ENCODE measurements around the gene RSPH6A.

Gene RSPH6A

DNA sequence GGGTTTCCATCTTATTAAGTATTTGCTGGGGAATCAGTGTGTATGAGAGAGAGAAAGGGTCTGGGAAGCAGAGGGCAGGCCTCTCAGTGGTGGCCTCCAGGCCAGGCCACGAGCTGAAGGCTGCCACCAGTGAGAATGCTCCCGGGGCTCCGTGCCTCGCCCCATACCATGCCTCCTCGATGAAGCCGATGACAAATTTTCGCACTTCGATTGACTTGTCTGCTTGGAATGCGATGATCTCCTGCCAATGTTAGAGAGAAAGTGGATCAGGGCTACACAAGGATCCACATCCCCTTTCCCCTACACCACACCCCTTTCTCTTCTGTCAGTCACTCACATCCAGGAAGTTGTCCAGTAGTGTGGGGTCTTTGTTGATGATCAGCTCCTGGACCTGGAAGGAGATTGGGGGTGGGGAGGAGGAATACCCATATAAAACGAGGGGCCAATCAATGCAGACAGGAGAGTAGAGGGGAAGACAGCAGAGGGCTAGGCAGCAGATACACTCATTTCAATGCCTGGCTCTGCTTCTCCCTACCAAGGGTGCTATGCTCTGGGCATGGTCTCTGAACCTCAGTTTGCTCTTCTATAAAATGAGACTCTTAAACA lies 37.1 kb upstream of the RSPH6A start:
- Histone ChIP-seq H3K36me3 (ENCODE audit: control insufficient read depth, insufficient read depth, low read length) (peaks cover 80% of the 10 kb centered on the region), H3K9me3 (ENCODE audit: control insufficient read depth, insufficient read depth, low read length) (no peaks in the 10 kb centered on the region), H3K27me3 (ENCODE audit: control insufficient read depth, insufficient read depth, low read length) (no peaks in the 10 kb centered on the region), H3K4me1 (ENCODE audit: control insufficient read depth, insufficient read depth, low read length) (no peaks in the 10 kb centered on the region), H3K4me3 (ENCODE audit: low read depth, low read length) (no peak overlapping the region), H3K9ac (ENCODE audit: low read depth, low read length) (no peak overlapping the region), H3K27ac (ENCODE audit: low read depth, low read length) (no peak overlapping the region)

GRCh38 chr19:45848922-45849321 lies 33.8 kb upstream of the RSPH6A start:
- Histone ChIP-seq H3K9me3 (ENCODE audit: control insufficient read depth, insufficient read depth, low read length) (no peaks in the 10 kb centered on the region), H3K4me1 (ENCODE audit: control insufficient read depth, insufficient read depth, low read length) (no peaks in the 10 kb centered on the region), H3K27ac (ENCODE audit: low read depth, low read length) (no peak overlapping the region), H3K36me3 (ENCODE audit: control insufficient read depth, insufficient read depth, low read length) (peaks cover 96% of the 10 kb centered on the region), H3K27me3 (ENCODE audit: control insufficient read depth, insufficient read depth, low read length) (no peaks in the 10 kb centered on the region), H3K9ac (ENCODE audit: low read depth, low read length) (no peak overlapping the region), H3K4me3 (ENCODE audit: low read depth, low read length) (no peak overlapping the region)

DNA sequence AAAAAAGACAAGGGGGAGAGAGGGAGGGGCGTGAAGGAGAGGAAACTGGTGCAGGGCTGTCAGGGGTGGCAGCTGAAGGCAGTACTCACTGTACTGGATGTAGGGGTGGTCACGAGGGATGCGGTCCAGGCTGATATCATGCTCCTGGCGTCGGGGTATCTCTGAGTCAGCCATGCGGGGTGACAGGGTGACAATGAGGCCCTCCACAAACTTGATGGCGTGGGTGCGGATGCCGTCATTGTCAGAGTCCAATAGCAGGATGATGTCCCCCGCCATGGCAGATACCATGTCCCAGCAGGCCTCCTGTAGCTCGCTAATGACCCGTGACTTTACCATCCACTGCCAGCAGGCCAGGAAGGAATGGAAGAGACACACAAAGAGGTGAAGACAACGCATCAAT lies 32.6 kb upstream of the RSPH6A start:
- H3K4me1 ChIP-seq (ENCODE audit: control insufficient read depth, insufficient read depth, low read length): no peaks in the 10 kb centered on the region
- no peak overlapping the region for H3K4me3 ChIP-seq (ENCODE audit: low read depth, low read length)
- no peak overlapping the region for H3K9ac ChIP-seq (ENCODE audit: low read depth, low read length)
- peaks cover 95% of the 10 kb centered on the region for H3K36me3 ChIP-seq (ENCODE audit: control insufficient read depth, insufficient read depth, low read length)
- no peak overlapping the region for H3K27ac ChIP-seq (ENCODE audit: low read depth, low read length)
- no peaks in the 10 kb centered on the region for H3K9me3 ChIP-seq (ENCODE audit: control insufficient read depth, insufficient read depth, low read length)
- no peaks in the 10 kb centered on the region for H3K27me3 ChIP-seq (ENCODE audit: control insufficient read depth, insufficient read depth, low read length)

- no peaks in the 10 kb centered on the region for H3K9me3 ChIP-seq (ENCODE audit: control insufficient read depth, insufficient read depth, low read length)
- H3K4me3 ChIP-seq (ENCODE audit: low read depth, low read length): no peak overlapping the region
- H3K9ac ChIP-seq (ENCODE audit: low read depth, low read length): no peak overlapping the region
- no peaks in the 10 kb centered on the region for H3K27me3 ChIP-seq (ENCODE audit: control insufficient read depth, insufficient read depth, low read length)
- H3K27ac ChIP-seq (ENCODE audit: low read depth, low read length): no peak overlapping the region
- peaks cover 90% of the 10 kb centered on the region for H3K36me3 ChIP-seq (ENCODE audit: control insufficient read depth, insufficient read depth, low read length)
- no peaks in the 10 kb centered on the region for H3K4me1 ChIP-seq (ENCODE audit: control insufficient read depth, insufficient read depth, low read length)
Observed at GRCh38 chr19:45842198-45842597, 27.1 kb upstream of the RSPH6A start.

DNA sequence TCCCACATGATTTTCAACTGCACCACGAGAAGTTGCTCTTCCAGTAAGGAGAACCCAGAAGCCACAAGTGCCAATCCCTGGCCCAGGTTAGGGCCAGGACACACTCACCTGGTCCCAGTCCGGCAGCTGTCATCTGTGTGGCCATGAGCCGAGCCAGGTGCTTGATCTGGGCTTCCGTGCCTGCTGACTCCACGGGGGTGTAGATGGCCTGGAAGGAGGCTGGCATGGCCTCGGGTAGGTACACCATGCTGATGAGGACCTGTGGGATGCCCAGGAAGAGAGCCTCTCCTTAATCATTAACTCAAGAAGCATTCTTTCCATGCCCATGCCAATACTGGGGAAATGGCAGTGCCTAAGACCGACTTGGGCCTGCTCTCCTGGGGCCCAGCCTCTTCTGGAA lies 19.9 kb upstream of the RSPH6A start:
- Histone ChIP-seq H3K4me1 (ENCODE audit: control insufficient read depth, insufficient read depth, low read length) (no peaks in the 10 kb centered on the region), H3K4me3 (ENCODE audit: low read depth, low read length) (no peak overlapping the region), H3K9me3 (ENCODE audit: control insufficient read depth, insufficient read depth, low read length) (no peaks in the 10 kb centered on the region), H3K36me3 (ENCODE audit: control insufficient read depth, insufficient read depth, low read length) (peaks cover 88% of the 10 kb centered on the region), H3K27me3 (ENCODE audit: control insufficient read depth, insufficient read depth, low read length) (no peaks in the 10 kb centered on the region), H3K9ac (ENCODE audit: low read depth, low read length) (no peak overlapping the region), H3K27ac (ENCODE audit: low read depth, low read length) (no peak overlapping the region)

- no peak overlapping the region for H3K4me3 ChIP-seq (ENCODE audit: low read depth, low read length)
- H3K4me1 ChIP-seq (ENCODE audit: control insufficient read depth, insufficient read depth, low read length): no peaks in the 10 kb centered on the region
- no peaks in the 10 kb centered on the region for H3K27me3 ChIP-seq (ENCODE audit: control insufficient read depth, insufficient read depth, low read length)
- no peak overlapping the region for H3K27ac ChIP-seq (ENCODE audit: low read depth, low read length)
- H3K36me3 ChIP-seq (ENCODE audit: control insufficient read depth, insufficient read depth, low read length): peaks cover 94% of the 10 kb centered on the region
- H3K9ac ChIP-seq (ENCODE audit: low read depth, low read length): no peak overlapping the region
- no peaks in the 10 kb centered on the region for H3K9me3 ChIP-seq (ENCODE audit: control insufficient read depth, insufficient read depth, low read length)
Observed at GRCh38 chr19:45828945-45829344, 13.8 kb upstream of the RSPH6A start.

DNA sequence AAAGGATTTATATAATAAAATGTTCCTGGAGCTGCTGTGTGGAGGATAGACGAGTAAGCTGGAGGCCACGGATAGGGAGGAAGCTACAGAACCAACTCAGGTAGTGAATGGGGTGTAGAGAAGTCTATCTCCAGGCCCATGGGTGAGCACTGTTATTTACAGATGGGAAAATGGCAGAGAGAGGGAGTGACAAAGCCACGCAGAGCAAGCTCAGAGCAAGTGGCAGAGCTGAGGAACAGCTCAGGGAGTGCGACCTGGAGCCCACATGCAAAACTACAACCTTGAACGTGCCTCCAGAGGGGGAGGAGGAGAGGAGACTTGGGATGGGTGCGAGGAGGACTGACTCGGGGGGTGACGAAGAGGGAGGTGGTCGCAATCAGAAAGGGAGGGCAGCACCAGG lies 13.4 kb upstream of the RSPH6A start:
- Histone ChIP-seq H3K27me3 (ENCODE audit: control insufficient read depth, insufficient read depth, low read length) (no peaks in the 10 kb centered on the region), H3K36me3 (ENCODE audit: control insufficient read depth, insufficient read depth, low read length) (peaks cover 95% of the 10 kb centered on the region), H3K9me3 (ENCODE audit: control insufficient read depth, insufficient read depth, low read length) (no peaks in the 10 kb centered on the region), H3K27ac (ENCODE audit: low read depth, low read length) (no peak overlapping the region), H3K4me3 (ENCODE audit: low read depth, low read length) (no peak overlapping the region), H3K4me1 (ENCODE audit: control insufficient read depth, insufficient read depth, low read length) (no peaks in the 10 kb centered on the region), H3K9ac (ENCODE audit: low read depth, low read length) (no peak overlapping the region)

GRCh38 chr19:45827459-45828093 lies 12.5 kb upstream of the RSPH6A start:
- no peak overlapping the region for H3K4me3 ChIP-seq (ENCODE audit: low read depth, low read length)
- H3K4me1 ChIP-seq (ENCODE audit: control insufficient read depth, insufficient read depth, low read length): no peaks in the 10 kb centered on the region
- no peaks in the 10 kb centered on the region for H3K27me3 ChIP-seq (ENCODE audit: control insufficient read depth, insufficient read depth, low read length)
- H3K36me3 ChIP-seq (ENCODE audit: control insufficient read depth, insufficient read depth, low read length): peaks cover 98% of the 10 kb centered on the region
- no peaks in the 10 kb centered on the region for H3K9me3 ChIP-seq (ENCODE audit: control insufficient read depth, insufficient read depth, low read length)
- H3K27ac ChIP-seq (ENCODE audit: low read depth, low read length): no peak overlapping the region
- H3K9ac ChIP-seq (ENCODE audit: low read depth, low read length): no peak overlapping the region

DNA sequence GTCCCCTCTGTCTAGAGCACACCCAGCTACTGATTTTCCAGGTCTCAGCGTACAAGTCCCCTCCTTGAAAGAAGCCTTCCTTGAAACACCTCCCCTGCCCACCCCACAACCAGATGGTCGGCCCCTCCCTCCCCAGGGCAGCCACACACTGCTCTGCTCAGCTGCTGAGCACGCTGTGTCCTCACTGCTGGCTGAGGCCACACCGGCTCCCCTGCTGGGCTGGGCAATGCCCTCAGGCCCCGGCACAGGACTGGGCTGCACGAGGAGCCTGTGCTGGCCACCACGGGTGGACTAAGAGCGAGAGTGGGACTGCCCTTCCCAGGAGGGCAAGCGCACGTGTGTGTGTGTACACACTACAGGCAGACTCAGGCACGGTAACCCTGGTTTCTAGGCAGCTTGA lies 11.8 kb upstream of the RSPH6A start:
- H3K36me3 ChIP-seq (ENCODE audit: control insufficient read depth, insufficient read depth, low read length): peaks cover 95% of the 10 kb centered on the region
- no peak overlapping the region for H3K9ac ChIP-seq (ENCODE audit: low read depth, low read length)
- no peak overlapping the region for H3K27ac ChIP-seq (ENCODE audit: low read depth, low read length)
- H3K4me3 ChIP-seq (ENCODE audit: low read depth, low read length): no peak overlapping the region
- no peaks in the 10 kb centered on the region for H3K27me3 ChIP-seq (ENCODE audit: control insufficient read depth, insufficient read depth, low read length)
- no peaks in the 10 kb centered on the region for H3K4me1 ChIP-seq (ENCODE audit: control insufficient read depth, insufficient read depth, low read length)
- H3K9me3 ChIP-seq (ENCODE audit: control insufficient read depth, insufficient read depth, low read length): no peaks in the 10 kb centered on the region

DNA sequence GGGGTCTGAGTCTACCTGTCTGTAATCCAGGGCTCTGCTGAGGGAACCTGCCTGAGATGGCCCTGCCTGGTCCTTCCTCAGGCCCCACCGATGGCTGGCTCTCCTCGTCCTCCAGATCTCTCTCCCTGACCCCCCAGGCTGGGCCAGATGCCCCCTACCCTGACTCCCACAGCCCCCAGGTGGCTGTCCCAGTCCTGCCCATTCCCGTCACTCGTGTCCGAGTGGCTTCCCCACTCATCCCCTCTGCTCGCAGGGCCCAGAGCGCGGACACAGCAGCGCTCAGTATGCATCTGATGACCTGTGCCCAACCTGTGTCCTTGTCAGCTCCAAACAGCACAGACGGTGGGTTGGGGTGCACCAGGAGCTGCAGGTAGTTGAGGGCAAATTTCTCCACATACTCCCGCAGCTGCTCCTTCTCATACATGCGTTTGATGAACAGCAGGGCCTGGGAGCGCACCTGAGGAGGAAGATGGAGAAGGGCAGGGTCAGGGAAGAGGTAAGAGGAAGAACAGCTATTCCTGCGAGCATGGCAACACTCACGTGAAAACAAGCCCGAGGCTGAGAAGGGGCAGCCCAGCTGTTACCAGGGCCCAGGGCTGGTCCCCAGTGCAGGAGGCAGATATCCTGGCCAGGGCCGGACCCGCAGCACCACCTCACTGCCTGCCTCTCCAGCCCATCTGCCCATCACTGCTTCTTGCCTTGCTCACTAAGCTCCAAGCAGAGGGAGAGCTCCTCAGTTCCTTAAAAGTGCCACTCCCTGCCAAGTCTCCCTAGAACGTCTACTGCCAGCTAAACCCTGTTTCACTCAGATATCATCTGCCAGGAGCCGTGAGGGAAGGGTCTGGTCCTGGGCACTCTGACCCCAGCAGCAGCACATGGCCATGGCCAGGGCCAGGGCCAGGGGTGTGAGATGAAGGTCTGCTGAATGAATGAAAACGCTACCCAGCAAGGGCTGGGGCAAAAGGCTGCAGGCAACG lies 11.1 kb upstream of the RSPH6A start:
- H3K4me1 ChIP-seq (ENCODE audit: control insufficient read depth, insufficient read depth, low read length): no peaks in the 10 kb centered on the region
- H3K9ac ChIP-seq (ENCODE audit: low read depth, low read length): no peak overlapping the region
- no peak overlapping the region for H3K4me3 ChIP-seq (ENCODE audit: low read depth, low read length)
- H3K36me3 ChIP-seq (ENCODE audit: control insufficient read depth, insufficient read depth, low read length): peaks cover 94% of the 10 kb centered on the region
- no peaks in the 10 kb centered on the region for H3K9me3 ChIP-seq (ENCODE audit: control insufficient read depth, insufficient read depth, low read length)
- no peaks in the 10 kb centered on the region for H3K27me3 ChIP-seq (ENCODE audit: control insufficient read depth, insufficient read depth, low read length)
- H3K27ac ChIP-seq (ENCODE audit: low read depth, low read length): no peak overlapping the region

DNA sequence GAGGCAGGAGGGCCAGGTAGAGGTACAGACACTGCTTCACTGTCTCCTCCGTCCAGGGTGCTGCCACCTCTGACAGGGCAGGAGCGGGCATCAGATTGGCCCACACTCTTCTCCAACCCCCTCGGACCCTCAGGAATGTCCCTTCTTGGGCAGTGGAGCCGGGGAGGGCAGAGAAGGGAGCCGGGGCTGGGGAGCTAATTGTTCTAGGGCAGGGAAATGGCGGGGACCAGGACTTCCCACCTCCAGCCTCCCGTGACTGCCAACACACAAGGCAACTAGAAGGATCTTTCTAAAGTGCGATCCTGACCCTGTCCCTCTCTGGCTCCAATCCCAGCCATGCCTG lies 10.1 kb upstream of the RSPH6A start:
- H3K9ac ChIP-seq (ENCODE audit: low read depth, low read length): no peak overlapping the region
- H3K9me3 ChIP-seq (ENCODE audit: control insufficient read depth, insufficient read depth, low read length): no peaks in the 10 kb centered on the region
- peaks cover 95% of the 10 kb centered on the region for H3K36me3 ChIP-seq (ENCODE audit: control insufficient read depth, insufficient read depth, low read length)
- no peak overlapping the region for H3K27ac ChIP-seq (ENCODE audit: low read depth, low read length)
- no peaks in the 10 kb centered on the region for H3K27me3 ChIP-seq (ENCODE audit: control insufficient read depth, insufficient read depth, low read length)
- H3K4me1 ChIP-seq (ENCODE audit: control insufficient read depth, insufficient read depth, low read length): no peaks in the 10 kb centered on the region
- no peak overlapping the region for H3K4me3 ChIP-seq (ENCODE audit: low read depth, low read length)

Measured in HUES48 (cell line).